ENCODE data around the gene PDE8A.

DNA sequence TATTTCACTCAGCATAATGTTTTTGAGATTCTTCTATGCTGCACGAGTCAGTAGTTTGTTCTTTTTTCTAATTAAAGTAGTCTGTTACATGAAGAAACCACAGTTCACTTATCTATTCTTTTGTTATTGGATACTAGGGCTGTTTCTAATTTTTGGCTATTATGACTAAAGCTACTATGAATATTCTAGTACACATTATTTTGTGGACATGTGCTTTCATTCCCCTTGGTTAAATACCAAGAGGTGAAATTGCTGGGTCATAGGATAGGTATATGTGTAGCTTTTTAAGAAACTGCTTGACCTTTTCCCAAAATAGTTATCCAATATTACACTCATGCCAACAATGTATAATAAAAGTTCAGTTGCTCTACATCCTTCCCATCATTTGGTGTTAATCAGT lies 8.9 kb downstream of the PDE8A start:
- TF ChIP-seq CTCF (IDR thresholded peaks at IDR 0.05 in 2 of 3, conservative IDR thresholded peaks at IDR 0.05 in 1 of 3; ENCODE audit: control insufficient read depth in 2 of 3, extremely low read depth in 1 of 3, insufficient read depth in 1 of 3, low read depth in 3 of 3, low read length in 3 of 3) (no peak), RB1 (IDR thresholded peaks at IDR 0.05; ENCODE audit: borderline replicate concordance) (no peak), MTA2 (IDR thresholded peaks at IDR 0.05; ENCODE audit: low read depth) (no peak), TAF1 (IDR thresholded peaks at IDR 0.05; ENCODE audit: borderline replicate concordance, low read depth, low read length) (no peak), JUNB (IDR thresholded peaks at IDR 0.05) (no peak), CBX3 (IDR thresholded peaks at IDR 0.05; ENCODE audit: borderline replicate concordance, low read depth) (no peak), RAD21 (IDR thresholded peaks at IDR 0.05; ENCODE audit: insufficient read depth, low read depth, low read length) (no peak), POLR2AphosphoS5 (IDR thresholded peaks at IDR 0.05; ENCODE audit: low read length) (no peak), NFIC (IDR thresholded peaks at IDR 0.05; ENCODE audit: low read depth, low read length) (no peak)
- TF ChIP-seq, protein P1, sequence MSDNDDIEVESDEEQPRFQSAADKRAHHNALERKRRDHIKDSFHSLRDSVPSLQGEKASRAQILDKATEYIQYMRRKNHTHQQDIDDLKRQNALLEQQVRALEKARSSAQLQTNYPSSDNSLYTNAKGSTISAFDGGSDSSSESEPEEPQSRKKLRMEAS (IDR thresholded peaks at IDR 0.05; ENCODE audit: low read depth, low read length) = no peak
